Measurements from ENCODE around the gene COL2A1. TPM values are rescaled to one million over a fixed set of nuclear protein-coding genes. Genes with fewer than 3 reads are reported as not detected.

The COL2A1 gene
- total and polyA plus RNA-seq, 12 donors, result 0.03 to 0.17 (median 0.07) TPM; not detected in 9

DNA sequence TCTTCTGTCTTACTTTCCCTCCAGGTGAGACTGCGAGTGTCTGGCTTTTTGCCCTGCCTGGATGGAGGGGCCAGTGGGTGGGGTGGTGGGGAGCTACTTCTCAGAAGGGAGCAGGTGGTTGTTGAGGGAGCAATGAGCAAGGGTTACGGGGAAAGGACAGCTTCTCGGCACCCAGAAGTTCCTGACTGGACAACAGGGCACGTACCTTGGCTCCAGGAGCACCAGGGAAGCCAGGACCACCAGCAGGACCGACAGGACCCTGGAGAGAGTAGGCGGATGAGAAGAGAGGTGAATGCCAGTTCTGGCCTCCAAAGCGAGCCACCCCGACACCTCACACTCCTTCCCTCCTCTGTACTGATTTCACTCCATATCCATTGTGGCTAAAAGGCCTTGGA lies 15.3 kb downstream of the COL2A1 start:
- H3K27me3 ChIP-seq, result peaks cover 0 to under 1% (median 0%) of the 10 kb centered on the region in 7 donors
- TF ChIP-seq, protein P1, sequence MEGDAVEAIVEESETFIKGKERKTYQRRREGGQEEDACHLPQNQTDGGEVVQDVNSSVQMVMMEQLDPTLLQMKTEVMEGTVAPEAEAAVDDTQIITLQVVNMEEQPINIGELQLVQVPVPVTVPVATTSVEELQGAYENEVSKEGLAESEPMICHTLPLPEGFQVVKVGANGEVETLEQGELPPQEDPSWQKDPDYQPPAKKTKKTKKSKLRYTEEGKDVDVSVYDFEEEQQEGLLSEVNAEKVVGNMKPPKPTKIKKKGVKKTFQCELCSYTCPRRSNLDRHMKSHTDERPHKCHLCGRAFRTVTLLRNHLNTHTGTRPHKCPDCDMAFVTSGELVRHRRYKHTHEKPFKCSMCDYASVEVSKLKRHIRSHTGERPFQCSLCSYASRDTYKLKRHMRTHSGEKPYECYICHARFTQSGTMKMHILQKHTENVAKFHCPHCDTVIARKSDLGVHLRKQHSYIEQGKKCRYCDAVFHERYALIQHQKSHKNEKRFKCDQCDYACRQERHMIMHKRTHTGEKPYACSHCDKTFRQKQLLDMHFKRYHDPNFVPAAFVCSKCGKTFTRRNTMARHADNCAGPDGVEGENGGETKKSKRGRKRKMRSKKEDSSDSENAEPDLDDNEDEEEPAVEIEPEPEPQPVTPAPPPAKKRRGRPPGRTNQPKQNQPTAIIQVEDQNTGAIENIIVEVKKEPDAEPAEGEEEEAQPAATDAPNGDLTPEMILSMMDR (IDR thresholded peaks at IDR 0.05), result no peak
- ATAC-seq (no peak), DNase-seq (no peak)
- H3K36me3 ChIP-seq, result no peaks in the 10 kb centered on the region
- no peaks in the 10 kb centered on the region for H3K9me3 ChIP-seq
- no peak overlapping the region for H3K4me3 ChIP-seq
- WGBS, 2 donors, result 95 to 96% methylated on average over 8 of the region's 8 CpGs
- H3K27ac ChIP-seq, result no peak overlapping the region
- peaks cover 0 to 15% (median 7%) of the 10 kb centered on the region in 9 donors for H3K4me1 ChIP-seq
- intact Hi-C loops (cut with DNase I), result no loop called here

DNA sequence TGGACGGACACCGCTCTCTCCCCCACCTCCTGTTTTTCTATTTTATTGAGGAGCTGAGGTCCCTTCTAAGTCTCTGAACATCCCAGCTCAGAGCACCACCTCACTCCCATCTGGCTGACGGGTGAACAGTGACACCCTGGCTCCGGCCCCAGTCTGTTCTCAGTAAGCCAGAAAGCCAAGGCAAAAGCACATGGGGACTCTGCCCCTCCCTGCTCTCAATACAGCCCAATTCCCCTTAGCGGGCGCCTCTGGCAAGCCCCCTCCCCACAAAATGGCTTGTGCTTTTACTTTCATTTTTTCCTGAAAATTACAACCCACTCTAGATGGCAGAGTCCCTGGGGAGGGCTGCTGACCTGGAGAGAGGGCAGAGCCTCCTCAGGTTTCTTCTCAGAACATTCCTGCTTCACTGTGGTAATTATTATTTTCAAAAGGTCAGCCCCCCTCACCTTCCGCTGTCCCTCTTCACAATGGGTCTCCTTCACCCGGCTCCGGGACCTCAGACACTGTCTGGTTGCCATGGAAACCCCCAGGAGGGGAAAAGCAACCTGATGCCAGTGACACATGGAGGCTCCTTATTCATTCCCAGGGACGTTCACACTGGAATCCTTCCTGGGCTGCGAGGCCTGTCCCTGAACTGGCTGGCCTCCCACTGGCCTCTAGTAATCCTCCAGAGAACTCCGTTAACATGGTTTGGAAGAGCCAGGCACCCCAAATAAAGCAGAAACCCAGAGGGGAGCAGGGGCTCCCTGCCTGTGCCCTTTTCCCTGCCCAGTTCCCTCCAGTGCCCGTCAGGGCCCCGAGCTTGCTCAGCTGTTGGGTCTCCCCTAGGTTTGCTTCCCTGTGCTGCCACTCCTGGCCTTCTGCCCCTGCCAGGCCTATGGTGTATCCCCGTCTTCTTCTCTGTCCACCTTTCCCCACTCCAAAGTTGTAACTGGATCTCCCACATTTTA lies 15.9 kb downstream of the COL2A1 start:
- Histone ChIP-seq H3K4me3 (no peak overlapping the region), H3K27me3 (peaks cover 0 to 5% (median 0%) of the 10 kb centered on the region in 7 donors), H3K4me1 (peaks cover 0 to 15% (median 7%) of the 10 kb centered on the region in 9 donors), H3K27ac (no peak overlapping the region), H3K36me3 (no peaks in the 10 kb centered on the region), H3K9me3 (no peaks in the 10 kb centered on the region)
- no peak for DNase-seq
- ATAC-seq, result peak in 4 of 8 donors; percentile 26 to 63 (median 32)
- TF ChIP-seq, protein P1 (IDR thresholded peaks at IDR 0.05), result no peak
- 65 to 75% methylated on average over 15 of the region's 15 CpGs for WGBS, 2 donors
- intact Hi-C loops (cut with DNase I), result no loop called here

DNA sequence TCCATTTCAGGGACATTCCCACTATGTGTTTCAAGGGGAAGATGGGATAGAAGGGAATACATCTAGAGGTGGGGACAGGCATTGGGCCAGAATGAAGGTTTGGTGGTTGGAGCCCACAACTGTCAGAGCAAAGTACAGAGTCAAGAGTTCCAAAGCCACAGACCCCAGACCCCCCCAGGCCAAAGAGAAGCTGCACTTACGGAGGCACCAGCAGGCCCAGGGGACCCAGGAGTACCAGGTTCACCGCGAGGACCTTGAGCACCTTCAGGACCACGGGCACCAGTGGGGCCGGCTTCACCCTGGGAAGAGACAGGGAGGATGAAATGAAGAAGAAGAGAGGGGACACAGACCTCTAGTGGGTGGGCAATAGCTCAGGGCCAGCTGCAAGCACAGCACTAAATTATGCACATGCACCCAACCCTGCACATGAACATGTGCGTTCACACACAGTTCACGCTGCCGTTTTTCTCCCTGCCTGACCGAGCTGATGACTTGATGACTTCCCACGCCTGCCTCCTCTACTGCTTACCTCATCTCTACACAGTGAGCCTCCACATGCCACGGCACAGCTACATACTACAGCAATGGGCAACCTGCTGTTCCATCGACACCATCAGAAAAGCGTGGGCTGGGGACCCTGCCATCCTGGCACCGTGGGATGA lies 16.7 kb downstream of the COL2A1 start:
- 83 to 86% methylated on average over 14 of the region's 14 CpGs for WGBS, 2 donors
- H3K4me1 ChIP-seq, result peaks cover 0 to 15% (median 7%) of the 10 kb centered on the region in 9 donors
- DNase-seq (no peak), ATAC-seq (peak in 5 of 8 donors; percentile 15 to 61 (median 26))
- H3K27me3 ChIP-seq, result peaks cover 0 to 10% (median 0%) of the 10 kb centered on the region in 7 donors
- TF ChIP-seq, protein P1 (IDR thresholded peaks at IDR 0.05), result no peak
- intact Hi-C loops (cut with DNase I), result no loop called here
- H3K27ac ChIP-seq, result no peak overlapping the region
- H3K4me3 ChIP-seq, result no peak overlapping the region
- no peaks in the 10 kb centered on the region for H3K9me3 ChIP-seq
- no peaks in the 10 kb centered on the region for H3K36me3 ChIP-seq

DNA sequence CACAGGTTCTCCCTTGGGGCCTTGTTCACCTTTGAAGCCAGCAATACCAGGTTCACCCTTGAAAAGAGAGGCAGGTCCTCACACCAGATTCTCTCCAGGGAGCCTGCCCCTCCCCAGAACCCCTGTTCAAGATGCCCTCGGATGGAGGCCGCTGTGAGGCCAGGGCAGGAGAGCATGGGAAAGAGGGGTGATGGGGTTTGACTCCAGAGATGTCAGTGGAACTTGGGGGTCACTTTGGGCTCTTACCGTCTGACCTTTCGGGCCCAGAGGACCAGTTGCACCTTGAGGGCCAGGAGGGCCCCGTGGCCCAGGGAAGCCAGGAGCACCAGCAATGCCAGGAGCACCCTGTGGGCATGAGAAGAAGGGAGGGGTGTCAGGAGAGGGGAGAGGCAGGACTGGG lies 17.4 kb downstream of the COL2A1 start:
- TF ChIP-seq, protein P1 (IDR thresholded peaks at IDR 0.05), result no peak
- Histone ChIP-seq H3K36me3 (no peaks in the 10 kb centered on the region), H3K4me3 (no peak overlapping the region), H3K4me1 (peaks cover 0 to 15% (median 7%) of the 10 kb centered on the region in 9 donors), H3K27ac (no peak overlapping the region), H3K27me3 (peaks cover 0 to 14% (median 0%) of the 10 kb centered on the region in 7 donors), H3K9me3 (no peaks in the 10 kb centered on the region)
- intact Hi-C loops (cut with DNase I), result no loop called here
- 96 to 98% methylated on average over 5 of the region's 5 CpGs for WGBS, 2 donors
- ATAC-seq, result no peak
- DNase-seq, result no peak
